HPDE6-E6E7 (cell line): ENCODE data around the gene PXK.
A peak's percentile ranks its signal among the peaks of the same experiment; 100 is the strongest.
"Not testable (repeated sequence)": the region's sequence is repeated elsewhere in the genome, so short reads cannot be mapped to it uniquely, and the experiment has no call there.

Experiments used
- DNase-seq: peaks from one replicate; pipeline ENCODE4 v3.0.0; 2011; ENCODE audit warnings: missing footprints; ENCODE audit errors: extremely low spot score

The PXK gene

DNA sequence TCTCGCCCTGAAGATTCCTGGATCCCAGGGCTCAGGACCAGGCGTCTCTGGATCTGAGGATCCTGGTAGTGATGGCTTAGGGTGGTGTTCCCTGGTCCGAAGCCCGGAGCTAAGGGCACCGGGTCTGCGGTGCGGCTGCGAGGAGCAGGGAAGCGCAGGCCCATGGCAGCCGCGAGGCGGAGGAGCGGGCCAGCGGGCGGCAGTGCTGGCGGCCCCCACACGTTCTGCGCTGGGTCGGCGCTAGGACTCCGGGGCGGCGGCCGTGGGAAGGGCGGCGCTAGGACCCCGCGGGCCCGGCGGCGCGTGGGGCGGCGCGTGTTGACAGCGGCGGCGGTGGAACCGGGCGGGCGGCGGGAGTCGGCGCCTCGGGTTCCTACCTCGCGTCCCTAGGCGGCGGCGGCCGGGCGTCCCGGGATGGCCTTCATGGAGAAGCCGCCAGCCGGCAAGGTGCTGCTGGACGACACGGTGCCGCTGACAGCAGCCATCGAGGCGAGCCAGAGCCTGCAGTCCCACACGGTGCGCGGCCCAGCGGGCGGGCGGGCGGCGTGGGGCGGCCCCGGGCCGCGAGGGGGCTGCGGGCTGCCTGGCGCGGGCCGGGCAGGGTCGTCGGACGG is at the start of gene PXK:
PXK (plus strand) TSS at position 318 of the 614 bp plus-strand sequence; CDS start at position 415, 97 bp downstream.
- DNase-seq: no peak

DNA sequence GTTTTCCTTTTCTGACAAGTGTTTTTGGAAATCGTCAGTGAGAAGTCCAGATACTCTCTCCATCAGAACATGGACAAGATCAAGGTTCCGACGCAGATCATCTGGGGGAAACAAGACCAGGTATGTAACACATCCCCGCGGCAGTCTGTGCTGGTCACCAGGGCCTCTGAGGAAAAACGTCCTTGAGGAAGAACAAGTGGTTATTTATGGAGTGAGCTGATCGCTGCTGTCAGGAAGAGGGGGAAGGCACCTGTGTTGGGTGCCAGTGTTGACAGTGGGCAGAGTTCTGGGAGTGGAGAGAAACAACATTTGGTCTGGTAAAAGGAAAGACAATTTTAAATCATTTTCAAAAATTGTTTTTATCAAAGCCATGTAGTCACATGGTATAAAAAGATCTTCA is 47.4 kb upstream of the PXK start:
- no peak for DNase-seq

DNA sequence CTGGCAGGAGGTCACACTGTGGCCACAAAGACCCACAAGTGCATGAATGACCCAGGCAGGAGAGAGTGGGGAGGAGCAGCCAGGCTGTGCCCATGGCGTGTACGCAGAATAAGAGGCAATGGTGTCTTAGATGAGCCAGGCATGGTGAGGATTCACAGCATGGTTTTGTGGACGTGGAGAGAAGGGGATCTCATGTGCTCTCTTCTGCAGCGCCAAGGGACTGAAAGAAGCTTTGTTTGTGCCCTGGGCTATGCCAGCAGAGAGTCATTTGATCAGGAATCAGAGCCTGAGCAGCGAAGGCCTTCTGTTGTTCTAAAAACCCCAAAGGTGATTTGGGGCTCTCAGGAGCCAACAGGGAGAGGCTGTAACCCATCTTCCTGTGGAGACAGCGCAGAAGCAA is 45.3 kb upstream of the PXK start:
- no peak for DNase-seq

DNA sequence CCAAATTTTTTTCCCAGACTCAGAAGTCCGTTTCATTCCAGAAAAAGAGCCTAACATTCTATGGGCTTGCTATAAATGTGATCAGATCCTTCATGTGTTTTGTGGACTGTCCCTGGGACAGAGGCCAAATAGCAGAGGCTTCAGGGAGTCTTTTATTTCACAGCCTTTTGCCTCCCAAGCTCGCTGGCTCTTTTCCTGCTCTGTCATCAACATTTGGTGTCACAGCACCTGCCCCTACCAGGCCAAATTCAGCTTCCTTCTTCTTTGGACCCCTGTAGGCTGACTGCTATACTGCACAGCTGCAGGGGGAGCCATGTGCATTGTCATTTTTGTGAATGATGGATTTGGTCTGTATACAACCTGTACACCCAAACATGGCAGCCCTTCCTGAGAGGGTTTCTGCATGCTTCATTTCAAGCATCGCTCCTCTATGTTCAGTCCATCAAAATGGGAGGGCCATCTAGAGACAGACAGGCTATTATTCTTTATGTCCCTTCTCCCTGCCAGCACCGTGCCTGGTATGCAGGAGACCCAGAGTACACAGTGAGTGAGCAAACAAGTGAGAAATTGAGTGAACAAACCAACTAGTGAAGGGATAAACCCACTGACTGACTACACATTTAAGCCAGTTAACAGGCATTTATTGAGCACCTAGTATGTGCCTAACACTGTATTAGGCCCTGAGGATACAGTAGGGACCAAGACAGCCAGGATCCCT is 44.5 kb upstream of the PXK start:
- no peak for DNase-seq

DNA sequence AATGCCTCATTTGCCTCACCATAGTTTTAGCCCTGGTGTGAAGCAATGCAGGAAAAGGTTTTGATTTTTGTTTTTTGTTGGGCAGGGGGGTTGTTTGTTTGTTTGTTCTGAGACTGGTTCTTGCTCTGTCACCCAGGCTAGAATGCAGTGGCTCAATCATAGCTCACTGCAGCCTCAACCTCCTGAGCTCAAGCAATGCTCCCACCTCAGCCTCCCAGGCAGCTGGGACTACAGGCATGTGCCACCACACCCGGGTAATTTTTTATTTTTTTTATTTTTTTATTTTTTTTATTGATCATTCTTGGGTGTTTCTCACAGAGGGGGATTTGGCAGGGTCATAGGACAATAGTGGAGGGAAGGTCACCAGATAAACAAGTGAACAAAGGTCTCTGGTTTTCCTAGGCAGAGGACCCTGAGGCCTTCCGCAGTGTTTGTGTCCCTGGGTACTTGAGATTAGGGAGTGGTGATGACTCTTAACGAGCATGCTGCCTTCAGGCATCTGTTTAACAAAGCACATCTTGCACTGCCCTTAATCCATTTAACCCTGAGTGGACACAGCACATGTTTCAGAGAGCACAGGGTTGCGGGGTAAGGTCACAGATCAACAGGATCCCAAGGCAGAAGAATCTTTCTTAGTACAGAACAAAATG is 43.6 kb upstream of the PXK start:
- DNase-seq: not testable (repeated sequence)

DNA sequence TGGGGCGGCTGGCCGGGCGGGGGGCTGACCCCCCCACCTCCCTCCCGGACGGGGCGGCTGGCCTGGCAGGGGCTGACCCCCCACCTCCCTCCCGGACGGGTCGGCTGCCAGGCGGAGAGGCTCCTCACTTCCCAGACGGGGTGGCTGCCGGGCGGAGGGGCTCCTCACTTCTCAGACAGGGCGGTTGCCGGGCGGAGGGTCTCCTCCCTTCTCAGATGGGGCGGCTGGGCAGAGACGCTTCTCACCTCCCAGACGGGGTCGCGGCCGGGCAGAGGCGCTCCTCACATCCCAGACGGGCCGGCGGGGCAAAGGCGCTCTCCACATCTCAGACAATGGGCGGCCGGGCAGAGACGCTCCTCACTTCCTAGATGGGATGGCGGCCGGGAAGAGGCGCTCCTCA is 42.2 kb upstream of the PXK start:
- not testable (repeated sequence) for DNase-seq

DNA sequence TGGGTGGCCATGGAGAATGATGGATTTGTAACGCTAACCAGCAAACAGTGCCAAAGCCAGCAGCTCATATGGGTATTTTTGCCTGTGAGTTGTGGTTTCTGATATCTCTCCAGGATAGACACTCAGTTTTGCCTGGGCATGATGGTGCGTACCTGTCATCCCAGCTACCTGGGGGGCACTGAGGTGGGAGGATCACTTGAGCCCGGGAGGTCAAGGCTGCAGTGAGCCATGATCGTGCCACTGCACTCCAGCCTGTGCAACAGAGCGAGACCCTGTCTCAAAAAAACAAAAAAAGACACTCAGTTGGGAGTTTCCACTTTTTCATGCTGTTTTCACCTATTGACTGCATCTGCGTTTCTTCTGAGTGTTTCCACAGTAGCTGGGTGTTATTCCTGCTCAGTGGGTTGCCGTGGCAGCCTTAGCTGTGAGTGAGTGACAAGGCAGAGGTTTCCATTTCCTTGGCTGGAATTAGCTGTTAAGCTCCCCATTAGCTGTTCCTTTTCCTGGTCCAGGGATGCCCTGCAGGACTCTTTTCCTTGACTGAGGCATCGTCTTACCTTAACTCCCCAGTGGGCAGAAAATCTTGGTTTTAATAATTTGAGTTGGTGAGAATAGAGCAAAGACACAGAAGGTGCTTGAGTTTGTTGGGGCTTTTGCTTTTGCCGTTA is 40.9 kb upstream of the PXK start:
- no peak for DNase-seq

DNA sequence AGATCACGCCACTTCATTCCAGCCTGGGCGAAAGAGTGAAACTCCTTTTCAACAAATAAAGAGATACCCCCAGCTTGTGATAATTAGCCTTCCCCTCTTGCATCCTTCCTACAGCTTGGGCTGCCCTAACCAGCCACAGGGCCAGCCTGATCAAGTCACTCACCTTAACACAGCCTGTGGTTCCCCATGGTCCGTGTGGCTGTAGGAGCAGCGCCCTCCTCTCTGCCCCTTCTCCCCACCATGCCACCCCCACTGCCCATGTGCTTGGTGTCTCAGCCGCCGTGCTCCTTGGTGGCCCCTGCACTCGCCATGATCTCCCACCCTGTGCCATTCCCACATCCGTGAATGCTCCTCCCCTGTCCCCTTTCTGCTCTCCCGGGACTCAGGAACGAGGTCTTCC is 39.8 kb upstream of the PXK start:
- no peak for DNase-seq

DNA sequence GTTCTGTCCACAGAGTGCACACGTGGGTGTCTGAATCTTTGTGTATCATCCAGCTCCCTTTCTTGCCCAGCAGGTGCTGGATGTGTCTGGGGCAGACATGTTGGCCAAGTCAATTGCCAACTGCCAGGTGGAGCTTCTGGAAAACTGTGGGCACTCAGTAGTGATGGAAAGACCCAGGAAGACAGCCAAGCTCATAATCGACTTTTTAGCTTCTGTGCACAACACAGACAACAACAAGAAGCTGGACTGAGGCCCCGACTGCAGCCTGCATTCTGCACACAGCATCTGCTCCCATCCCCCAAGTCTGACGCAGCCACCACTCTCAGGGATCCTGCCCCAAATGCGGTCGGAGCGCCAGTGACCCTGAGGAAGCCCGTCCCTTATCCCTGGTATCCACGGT is 39.2 kb upstream of the PXK start:
- no peak for DNase-seq

DNA sequence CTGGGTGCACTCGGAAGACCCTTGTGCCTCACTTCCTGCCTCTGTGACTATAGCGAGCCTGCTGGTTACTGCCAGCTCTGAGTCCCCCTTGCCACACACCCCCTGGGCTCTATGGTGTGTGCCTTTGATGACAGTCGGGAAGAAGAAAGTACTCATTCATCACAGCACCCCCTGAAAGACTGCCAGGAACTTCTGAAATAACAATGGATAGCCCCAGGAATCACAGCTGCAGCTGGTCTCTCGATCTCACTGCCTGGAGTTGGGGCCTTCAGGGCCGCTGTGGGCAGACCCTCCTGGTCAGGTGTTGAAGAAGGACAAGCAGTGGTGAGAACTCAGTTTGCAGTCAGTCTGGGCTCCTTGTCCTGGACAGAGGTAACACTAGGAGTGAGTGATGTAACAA is 36.4 kb upstream of the PXK start:
- DNase-seq: no peak

DNA sequence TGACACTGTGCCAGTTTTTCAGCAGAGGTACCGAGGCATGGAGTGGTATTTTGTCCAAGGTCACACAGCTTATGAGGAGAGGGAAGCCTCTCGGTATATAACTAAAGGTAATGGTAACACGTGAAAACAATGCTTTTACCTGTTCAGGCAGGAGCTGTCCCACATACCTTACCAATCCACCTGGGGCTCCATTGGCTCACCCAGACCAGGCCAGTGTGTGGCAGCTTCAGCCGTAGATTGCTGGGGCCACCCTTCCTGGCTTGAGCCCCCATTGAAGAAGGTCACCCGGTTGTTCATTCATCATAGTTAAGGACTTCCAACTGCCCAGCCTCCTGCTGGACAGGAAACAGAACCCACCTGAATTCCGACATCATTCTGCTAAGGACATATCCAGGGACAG is 35.8 kb upstream of the PXK start:
- no peak for DNase-seq

DNA sequence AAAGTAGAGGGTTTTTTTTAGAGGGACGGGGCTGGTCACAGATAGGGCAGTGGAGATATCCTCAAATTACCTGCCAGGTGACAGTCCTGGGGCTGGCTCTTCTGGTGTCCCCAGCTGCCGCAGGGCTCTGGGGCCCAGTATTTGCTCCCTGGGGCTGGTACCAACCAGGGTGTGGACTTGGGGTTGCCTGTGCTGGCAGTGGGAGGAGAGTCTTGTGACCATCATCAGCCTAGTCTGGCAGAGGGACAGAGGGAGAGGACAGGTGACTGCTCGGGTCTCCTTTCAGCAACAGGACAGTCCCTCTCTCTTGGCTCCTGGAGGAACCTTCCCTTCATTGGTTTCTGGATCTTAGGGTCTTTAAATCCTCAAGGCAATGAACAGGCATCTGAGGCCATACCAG is 34.5 kb upstream of the PXK start:
- no peak for DNase-seq

DNA sequence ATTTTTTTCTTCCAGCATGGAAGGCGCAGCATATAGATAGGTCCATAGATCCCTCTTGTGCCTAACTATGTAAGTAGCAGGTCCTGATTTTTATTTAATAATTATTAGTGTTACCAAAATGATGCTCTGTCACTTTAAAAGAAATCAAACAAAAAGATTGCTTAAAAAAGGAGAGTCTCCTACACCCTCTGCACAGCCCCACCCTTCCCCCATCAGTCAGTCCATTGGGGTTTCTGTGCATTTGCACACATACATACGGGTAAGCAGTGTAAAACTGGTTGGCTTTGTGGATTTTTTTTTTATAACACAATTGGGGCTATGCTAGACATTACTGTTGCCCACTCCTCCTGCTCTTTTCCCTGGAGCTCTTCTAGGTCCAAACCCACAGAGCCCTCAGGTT is 33.6 kb upstream of the PXK start:
- DNase-seq: no peak

DNA sequence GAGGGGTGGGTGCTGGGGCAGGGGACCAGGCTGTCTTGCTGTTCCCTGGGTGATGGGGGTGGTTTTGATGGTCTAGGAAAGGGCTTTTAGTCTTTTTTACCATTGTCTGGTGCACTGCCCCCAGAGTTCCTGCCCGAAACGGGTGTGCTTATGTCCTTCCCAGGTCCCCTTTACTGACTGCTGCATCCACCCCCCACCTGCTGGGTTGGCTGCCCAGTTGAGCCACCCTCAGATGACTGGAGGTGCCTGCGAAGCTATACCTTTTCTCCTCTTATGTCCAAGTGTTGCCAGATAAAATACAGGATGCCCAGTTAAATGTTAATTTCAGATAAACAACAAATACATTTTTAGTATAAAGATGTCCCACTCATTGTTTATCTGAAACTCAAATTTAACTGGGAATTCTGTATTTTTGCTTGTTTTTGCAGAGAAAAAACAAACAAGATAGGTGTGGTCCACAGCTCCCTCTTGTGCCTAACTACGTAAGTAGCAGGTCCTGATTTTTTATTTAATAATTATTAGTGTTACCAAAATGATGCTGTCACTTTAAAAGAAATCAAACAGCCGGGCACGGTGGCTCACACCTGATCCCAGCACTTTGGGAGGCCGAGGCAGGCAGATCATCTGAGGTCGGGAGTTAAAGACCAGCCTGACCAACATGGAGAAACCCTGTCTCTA is 32.7 kb upstream of the PXK start:
- DNase-seq: no peak

DNA sequence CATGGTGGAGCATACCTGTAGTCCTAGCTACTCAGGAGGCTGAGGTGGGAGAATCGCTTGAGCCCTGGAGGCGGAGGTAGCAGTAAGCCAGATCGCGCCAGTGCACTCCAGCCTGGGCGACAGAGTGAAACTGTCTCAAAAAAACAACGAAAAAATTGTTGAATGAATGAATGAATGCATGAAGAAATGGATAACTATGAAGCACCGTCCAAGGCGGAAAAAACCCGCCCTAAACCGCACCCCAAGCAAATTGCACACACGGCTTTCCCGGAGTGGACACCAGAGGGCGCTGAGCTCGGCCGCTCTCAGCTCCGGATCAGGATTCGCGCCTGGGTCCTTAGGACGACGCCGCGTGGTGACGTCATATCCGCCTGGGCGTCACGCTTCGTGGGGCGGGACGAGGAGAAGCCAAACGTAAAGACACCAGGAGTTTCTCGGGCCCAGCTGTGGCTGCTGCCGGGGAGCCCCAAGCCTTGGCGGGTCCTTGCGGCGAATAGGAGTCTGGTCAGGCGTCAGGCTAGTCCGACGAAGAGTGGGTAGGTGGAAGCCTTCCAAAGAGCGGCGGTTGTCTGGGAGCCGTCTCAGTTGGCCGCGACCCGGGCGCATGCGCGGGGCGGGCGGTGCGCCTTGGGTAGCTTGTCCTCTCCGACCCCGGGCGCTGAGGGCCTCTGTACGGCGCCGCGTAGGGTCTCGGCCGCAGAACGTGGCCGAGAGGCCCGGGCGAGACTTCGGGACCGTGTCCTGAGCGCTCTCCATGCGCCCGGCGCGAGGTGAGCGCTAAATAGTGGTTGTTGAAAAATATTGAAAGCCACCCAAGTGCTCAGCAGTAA is 26.6 kb upstream of the PXK start, which contains the start of the genes HTD2 and RPP14:
HTD2 (plus strand) TSS at position 639 of the 830 bp plus-strand sequence. CDS start 11,094 bp downstream, outside the sequence.
RPP14 (plus strand) TSS at position 364 of the 830 bp plus-strand sequence. CDS start 4,085 bp downstream, outside the sequence.
- peak; percentile 60 for DNase-seq

DNA sequence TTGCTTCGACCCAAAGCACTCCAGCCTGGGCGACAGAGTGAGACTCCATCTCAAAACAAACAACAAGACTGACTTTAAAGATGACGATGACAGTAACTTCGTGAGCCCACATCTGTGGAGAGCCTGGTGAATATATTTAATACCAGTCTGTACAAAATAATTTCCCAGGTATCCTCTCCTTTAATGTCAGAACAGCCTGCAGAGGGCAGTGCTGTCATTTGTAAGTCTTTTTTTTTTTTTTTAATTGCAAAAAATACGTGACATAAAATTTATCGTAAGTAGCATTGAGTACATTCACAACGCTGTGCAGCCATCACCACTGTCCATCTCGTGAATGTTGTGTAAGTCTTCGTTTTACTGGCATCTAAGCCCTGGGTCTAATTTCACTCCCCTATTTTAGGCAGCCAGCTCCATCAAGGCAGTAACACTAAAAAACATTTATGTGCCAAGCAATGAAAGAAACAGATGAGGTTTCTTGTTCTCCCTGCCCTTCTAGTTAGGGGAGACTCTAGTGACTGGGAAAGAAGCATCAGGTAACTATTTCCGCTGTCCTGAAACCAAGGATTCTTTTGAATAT is 25.0 kb upstream of the PXK start:
- DNase-seq: no peak

DNA sequence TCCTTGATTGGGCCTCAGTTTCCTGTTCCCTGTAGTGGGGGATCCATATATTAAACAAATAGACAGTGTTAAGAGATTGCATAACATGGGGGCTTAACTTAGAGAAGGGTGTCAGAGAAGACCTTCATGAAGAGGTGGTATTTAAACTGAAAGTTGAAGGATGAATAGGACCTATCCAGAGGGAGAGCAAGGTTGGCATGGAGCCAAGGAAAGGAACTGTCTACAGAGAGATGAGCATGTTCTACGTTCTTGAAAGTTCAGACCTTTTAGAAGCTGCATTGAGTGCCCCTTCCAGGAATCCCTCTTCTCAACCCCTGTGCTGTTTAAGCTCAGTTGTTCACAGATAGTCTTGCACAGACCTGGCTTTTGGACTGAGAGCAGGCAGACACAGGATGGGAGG is 24.0 kb upstream of the PXK start:
- no peak for DNase-seq

DNA sequence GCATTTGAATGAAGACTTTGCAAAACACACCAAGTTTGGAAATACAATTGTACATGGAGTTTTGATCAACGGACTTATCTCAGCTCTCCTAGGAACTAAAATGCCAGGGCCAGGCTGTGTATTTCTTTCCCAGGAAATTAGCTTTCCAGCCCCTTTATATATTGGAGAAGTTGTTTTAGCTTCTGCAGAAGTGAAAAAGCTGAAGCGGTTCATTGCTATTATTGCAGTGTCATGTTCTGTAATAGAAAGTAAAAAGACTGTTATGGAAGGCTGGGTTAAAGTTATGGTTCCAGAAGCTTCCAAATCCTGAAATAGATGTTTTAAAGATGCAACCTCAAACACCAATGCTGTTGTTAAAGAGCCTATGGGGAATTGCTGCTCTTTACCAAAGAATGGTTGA is 14.9 kb upstream of the PXK start:
- DNase-seq: no peak

DNA sequence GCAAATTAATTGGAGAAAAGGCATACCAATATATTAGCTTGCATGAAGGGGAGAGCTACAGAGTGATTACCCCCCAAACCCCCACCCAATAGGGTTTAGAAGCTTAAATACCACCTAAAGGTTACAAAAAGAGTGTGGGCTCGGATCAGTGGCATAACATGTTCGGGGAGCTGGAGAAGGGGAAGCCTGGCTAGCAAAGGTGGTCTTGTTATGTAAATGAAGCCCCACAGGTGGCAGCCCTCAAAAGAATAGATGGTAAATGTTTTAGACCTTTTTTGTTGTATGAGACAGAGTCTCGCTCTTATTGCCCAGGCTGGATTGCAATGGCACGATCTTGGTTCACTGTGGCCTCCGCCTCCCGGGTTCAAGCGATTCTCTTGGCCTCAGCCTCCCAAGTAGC is 10.9 kb upstream of the PXK start:
- DNase-seq: no peak

DNA sequence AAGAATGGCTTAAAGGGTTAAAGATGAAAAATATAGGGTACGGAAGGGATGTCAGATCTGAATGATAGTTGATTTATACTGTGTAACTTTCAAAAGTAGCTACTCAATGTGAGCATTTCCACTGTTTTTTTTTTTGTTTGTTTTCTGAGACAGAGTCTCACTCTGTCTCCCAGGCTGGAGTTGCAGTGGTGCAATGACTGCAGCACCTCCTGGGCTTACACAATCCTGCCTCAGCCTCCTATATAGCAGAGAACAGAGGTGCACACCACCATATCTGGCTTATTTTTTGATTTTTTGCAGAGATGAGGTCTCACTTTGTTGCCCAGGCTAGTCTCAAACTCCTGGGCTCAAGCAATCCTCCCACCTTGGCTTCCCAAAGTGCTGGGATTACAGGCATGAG is 9.9 kb upstream of the PXK start:
- no peak for DNase-seq
